Right lobe of liver (tissue), 6 donors: Measurements from ENCODE around the gene MAGEB10. TPM values are rescaled to one million over a fixed set of nuclear protein-coding genes. Genes with fewer than 3 reads are reported as not detected.
"Not testable (repeated sequence)": the region's sequence is repeated elsewhere in the genome, so short reads cannot be mapped to it uniquely, and the experiment has no call there.

Experiments used
- ATAC-seq, 4 donors: fragments of 200-7000 bp; cut with Tn5 transposase; one replicate each; pipeline ENCODE4 v1.9.1; 2020; ENCODE audit warnings: mild to moderate bottlenecking in 4 of 4, moderate library complexity in 4 of 4
- DNase-seq, 3 donors: peaks; one replicate each; pipeline ENCODE4 v3.0.0-alpha.2; 2020
- H3K27ac ChIP-seq, 3 donors: fragments of 200-600 bp; one replicate each; pipeline ENCODE4 v1.8.0; 2022
- H3K27me3 ChIP-seq, 2 donors: fragments of 200-600 bp; one replicate each; pipeline ENCODE4 v1.8.0; 2022
- H3K36me3 ChIP-seq, 4 donors: fragments of 200-600 bp; sonication (generic) in 1 of 4; one replicate each; pipeline versions ENCODE4 v1.5.1 to v1.8.0; 2017 to 2022; ENCODE audit warnings: control low read depth in 1 of 4
- H3K4me1 ChIP-seq, 4 donors: fragments of 200-600 bp; sonication (generic) in 1 of 4; one replicate each; pipeline versions ENCODE4 v1.5.1 to v1.8.0; 2017 to 2022; ENCODE audit warnings: control low read depth in 1 of 4
- H3K4me3 ChIP-seq, 3 donors: fragments of 200-600 bp; one replicate each; pipeline ENCODE4 v1.8.0; 2022
- H3K9me3 ChIP-seq, 4 donors: fragments of 200-600 bp; sonication (generic) in 1 of 4; one replicate each; pipeline versions ENCODE4 v1.5.1 to v1.8.0; 2017 to 2022; ENCODE audit warnings: control low read depth in 1 of 4
- CTCF ChIP-seq, 4 donors: fragments of 200-600 bp in 3 of 4; fragments of 450-650 bp in 1 of 4; IDR thresholded peaks; one replicate each; pipeline versions ENCODE4 v1.5.1 to v1.8.0; 2016 to 2022; ENCODE audit warnings: antibody characterized with exemption in 4 of 4, mild to moderate bottlenecking in 2 of 4
- POLR2A ChIP-seq: fragments of 450-650 bp; IDR thresholded peaks from one replicate; pipeline ENCODE4 v1.6.1; 2017; ENCODE audit warnings: antibody characterized with exemption, mild to moderate bottlenecking
- WGBS: methylation state at CpG from one replicate; pipeline ENCODE4 v1.1.6; 2018; ENCODE audit warnings: low coverage, low lambda C conversion rate; ENCODE audit not compliant: insufficient coverage; ENCODE audit errors: missing lambda C conversion rate; 5-methylcytosine and 5-hydroxymethylcytosine counted together
- intact Hi-C, 2 donors: fragments of 100-400 bp; cut with DNase I; formaldehyde crosslinking; loops; one replicate each; pipeline versions ENCODE4 v1.11.2 to v1.14.1; 2022
- total RNA-seq, 6 experiments: library from RNA; depleted of rRNA in 2 of 6; stranded (reverse); fragments of >200 nt in 2 of 6; fragmentation: NEBNext Ultra II Directional in 3 of 6; extraction: Animal tissue kit (Norgen Biotek cat#: 25700) in 3 of 6; gene quantifications; one replicate each; pipeline versions ENCODE4 v1.1.0 to v1.2.4, GENCODE V29; 2016 to 2023
- donor health status: DM: no; HTN: yes; CAD: no.
- donor health status: DM: no; HTN: no; CAD: no.
- donor health status: DM: no; HTN: no; CAD: no.
- donor health status: DM: no; HTN: yes; CAD: no.
- donor health status: DM: no; HTN: yes; CAD: no.

The MAGEB10 gene
- total RNA-seq, 6 experiments from 2014 or later = not detected

DNA sequence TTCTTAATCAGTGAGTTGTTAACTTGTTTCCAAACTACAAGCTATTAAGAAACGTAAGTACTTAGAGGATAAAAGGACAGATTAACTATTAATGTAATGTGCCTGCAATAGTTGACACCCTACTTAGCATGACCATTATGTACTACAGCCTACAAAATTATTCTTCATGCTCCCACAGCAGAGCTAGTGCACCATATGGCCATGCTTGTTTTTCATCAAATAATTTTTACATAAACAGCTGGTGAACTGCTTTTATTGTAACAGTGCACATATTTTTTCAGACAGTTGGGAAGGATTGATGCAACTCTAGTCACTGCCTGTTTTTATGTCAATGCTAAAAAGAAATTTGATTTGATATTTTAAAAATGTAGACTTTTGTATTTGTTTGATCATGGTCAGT, 10.2 kb upstream of the MAGEB10 start:
- no peak for ATAC-seq

GRCh38 chrX:27808226-27808625, 436 bp downstream of the MAGEB10 start:
- intact Hi-C loops = no loop called here
- Histone ChIP-seq H3K4me3 (no peak overlapping the region), H3K4me1 (no peaks in the 10 kb centered on the region), H3K27ac (no peak overlapping the region), H3K36me3 (no peaks in the 10 kb centered on the region), H3K9me3 (no peaks in the 10 kb centered on the region), H3K27me3 (no peaks in the 10 kb centered on the region)
- ATAC-seq (no peak), DNase-seq (no peak)
- no peak for TF ChIP-seq CTCF (IDR thresholded peaks at IDR 0.05)
- no peak for TF ChIP-seq POLR2A
- 88% methylated on average over 14 of the region's 14 CpGs for WGBS

More for the DNA sequence above, 10.2 kb upstream of the MAGEB10 start:
- no peak overlapping the region for H3K4me3 ChIP-seq
- TF ChIP-seq POLR2A = no peak
- 23% methylated on average over 1 of the region's 1 CpG for WGBS
- intact Hi-C loops = no loop called here
- no peaks in the 10 kb centered on the region for H3K9me3 ChIP-seq
- no peak overlapping the region for H3K27ac ChIP-seq
- H3K4me1 ChIP-seq = no peaks in the 10 kb centered on the region
- no peaks in the 10 kb centered on the region for H3K36me3 ChIP-seq
- no peak for DNase-seq
- no peaks in the 10 kb centered on the region for H3K27me3 ChIP-seq

GRCh38 chrX:27808991-27809859, 1.4 kb downstream of the MAGEB10 start:
- H3K4me1 ChIP-seq, H3K27me3 ChIP-seq, H3K4me3 ChIP-seq, H3K36me3 ChIP-seq, intact Hi-C loops, ATAC-seq, H3K9me3 ChIP-seq, H3K27ac ChIP-seq, DNase-seq: not testable (repeated sequence)
- WGBS = 80% methylated on average over 2 of the region's 50 CpGs

GRCh38 chrX:27815209-27815608, 7.4 kb downstream of the MAGEB10 start:
- no peak for ATAC-seq
- DNase-seq = no peak
- Histone ChIP-seq H3K27ac (no peak overlapping the region), H3K9me3 (no peaks in the 10 kb centered on the region), H3K36me3 (no peaks in the 10 kb centered on the region), H3K4me3 (no peak overlapping the region), H3K4me1 (no peaks in the 10 kb centered on the region), H3K27me3 (no peaks in the 10 kb centered on the region)
- TF ChIP-seq CTCF (IDR thresholded peaks at IDR 0.05) = no peak
- no peak for TF ChIP-seq POLR2A
- intact Hi-C loops = no loop called here

DNA sequence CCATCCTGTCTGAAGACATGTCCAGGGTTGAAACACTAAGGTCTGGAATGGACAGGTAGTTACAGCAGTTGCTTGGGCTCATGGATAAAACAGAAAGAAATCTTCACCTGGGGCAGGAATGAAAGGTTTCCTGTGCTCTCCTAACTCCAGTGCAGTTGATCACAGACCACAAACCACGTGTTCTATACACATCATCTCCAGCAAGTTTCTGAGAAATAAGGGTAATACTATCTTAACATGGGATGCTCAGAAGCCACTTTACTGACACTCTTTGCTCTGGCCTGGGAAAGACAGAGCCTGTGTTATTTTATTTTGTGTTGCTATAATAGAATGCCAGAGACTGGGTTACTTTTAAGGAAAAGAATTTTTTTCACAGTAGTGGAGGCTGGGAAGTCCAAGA, 16.0 kb downstream of the MAGEB10 start:
- WGBS = 8% methylated on average over 1 of the region's 1 CpG
- Histone ChIP-seq H3K4me3 (no peak overlapping the region), H3K27me3 (no peaks in the 10 kb centered on the region), H3K9me3 (no peaks in the 10 kb centered on the region), H3K36me3 (no peaks in the 10 kb centered on the region), H3K27ac (no peak overlapping the region), H3K4me1 (no peaks in the 10 kb centered on the region)
- DNase-seq (no peak), ATAC-seq (no peak)
- intact Hi-C loops = no loop called here
- TF ChIP-seq CTCF (IDR thresholded peaks at IDR 0.05) (no peak), POLR2A (no peak)
